ENCODE results near the gene PLA2G4B. TPM values are rescaled to one million over a fixed set of nuclear protein-coding genes. Genes with fewer than 3 reads are reported as not detected.

Gene PLA2G4B
- total RNA-seq, 1 donor from 2014 or later: 8.2 TPM

DNA sequence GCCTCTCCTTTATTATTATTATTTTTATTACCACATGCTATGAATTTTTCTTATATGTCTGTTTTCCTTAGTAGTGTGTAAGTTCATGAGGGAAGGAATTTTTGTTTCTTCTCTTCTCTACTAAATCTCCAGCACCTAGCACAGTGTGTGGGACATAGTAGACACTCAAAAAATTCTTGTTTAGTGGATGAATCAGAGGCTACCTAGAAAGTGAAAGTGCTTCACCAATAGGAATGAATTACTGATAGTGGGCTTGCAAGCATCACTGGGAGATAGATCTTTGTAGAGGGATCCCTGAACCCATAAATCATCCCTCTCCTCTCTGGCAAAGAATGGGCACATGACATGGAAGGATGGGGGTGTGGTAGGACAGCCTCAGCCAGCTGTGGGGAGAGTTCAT lies 46.7 kb downstream of the PLA2G4B start:
- Histone ChIP-seq H3K36me3 (ENCODE audit: control insufficient read depth, insufficient read depth, low read length) (no peaks in the 10 kb centered on the region), H3K27me3 (ENCODE audit: control insufficient read depth, insufficient read depth, low read length) (peaks cover 2% of the 10 kb centered on the region), H3K4me3 (ENCODE audit: low read depth, low read length) (no peak overlapping the region)
- TF ChIP-seq, protein P1, sequence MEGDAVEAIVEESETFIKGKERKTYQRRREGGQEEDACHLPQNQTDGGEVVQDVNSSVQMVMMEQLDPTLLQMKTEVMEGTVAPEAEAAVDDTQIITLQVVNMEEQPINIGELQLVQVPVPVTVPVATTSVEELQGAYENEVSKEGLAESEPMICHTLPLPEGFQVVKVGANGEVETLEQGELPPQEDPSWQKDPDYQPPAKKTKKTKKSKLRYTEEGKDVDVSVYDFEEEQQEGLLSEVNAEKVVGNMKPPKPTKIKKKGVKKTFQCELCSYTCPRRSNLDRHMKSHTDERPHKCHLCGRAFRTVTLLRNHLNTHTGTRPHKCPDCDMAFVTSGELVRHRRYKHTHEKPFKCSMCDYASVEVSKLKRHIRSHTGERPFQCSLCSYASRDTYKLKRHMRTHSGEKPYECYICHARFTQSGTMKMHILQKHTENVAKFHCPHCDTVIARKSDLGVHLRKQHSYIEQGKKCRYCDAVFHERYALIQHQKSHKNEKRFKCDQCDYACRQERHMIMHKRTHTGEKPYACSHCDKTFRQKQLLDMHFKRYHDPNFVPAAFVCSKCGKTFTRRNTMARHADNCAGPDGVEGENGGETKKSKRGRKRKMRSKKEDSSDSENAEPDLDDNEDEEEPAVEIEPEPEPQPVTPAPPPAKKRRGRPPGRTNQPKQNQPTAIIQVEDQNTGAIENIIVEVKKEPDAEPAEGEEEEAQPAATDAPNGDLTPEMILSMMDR (IDR thresholded peaks at IDR 0.05; ENCODE audit: insufficient read depth, low read length, severe bottlenecking): no peak
- DNase-seq (ENCODE audit: low read depth): no peak
- FAIRE-seq: no peak

DNA sequence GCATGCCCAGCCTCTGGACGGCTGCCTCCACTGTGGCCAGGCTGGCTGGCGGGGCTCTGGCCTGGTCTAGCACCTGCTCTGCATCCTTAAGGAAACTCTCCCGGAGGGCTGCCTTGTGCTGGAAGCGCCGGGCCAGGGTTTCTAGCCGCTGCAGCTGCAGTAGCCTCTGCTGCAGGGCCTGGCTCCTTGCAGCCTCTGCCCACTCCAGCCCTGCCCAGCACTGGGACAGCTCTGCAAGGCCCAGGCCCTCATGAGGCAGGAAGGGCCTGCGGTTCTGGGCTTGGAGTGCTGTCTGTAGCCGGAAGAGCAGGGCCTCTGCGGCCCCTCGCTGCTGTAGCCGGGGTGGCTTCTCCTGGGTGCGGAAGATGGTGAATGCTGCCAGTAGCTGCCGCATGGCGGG lies 47.2 kb downstream of the PLA2G4B start:
- Histone ChIP-seq H3K4me3 (ENCODE audit: low read depth, low read length) (no peak overlapping the region), H3K36me3 (ENCODE audit: control insufficient read depth, insufficient read depth, low read length) (no peaks in the 10 kb centered on the region), H3K27me3 (ENCODE audit: control insufficient read depth, insufficient read depth, low read length) (no peaks in the 10 kb centered on the region)
- FAIRE-seq (no peak), DNase-seq (ENCODE audit: low read depth) (no peak)
- TF ChIP-seq, protein P1 (IDR thresholded peaks at IDR 0.05; ENCODE audit: insufficient read depth, low read length, severe bottlenecking): no peak

DNA sequence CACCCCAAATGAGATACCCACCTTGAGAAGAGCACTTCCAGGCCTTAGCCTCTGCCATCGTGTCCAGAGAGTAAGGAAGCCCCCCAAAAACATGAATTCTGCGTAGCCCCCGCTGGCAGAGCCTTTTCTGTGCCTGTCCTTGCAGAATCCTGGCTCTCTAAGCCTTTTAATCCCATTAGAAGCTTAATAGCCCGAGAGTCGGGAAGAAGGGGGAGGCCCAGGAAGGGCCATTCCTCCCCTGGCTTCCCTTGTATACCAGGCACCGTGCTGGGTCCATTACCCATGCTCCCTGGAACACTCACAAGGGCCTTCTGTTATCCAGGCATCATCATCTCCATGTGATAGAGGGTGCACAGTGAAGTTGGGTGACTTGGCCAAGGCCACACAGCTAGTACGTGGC lies 48.1 kb downstream of the PLA2G4B start:
- no peaks in the 10 kb centered on the region for H3K27me3 ChIP-seq (ENCODE audit: control insufficient read depth, insufficient read depth, low read length)
- H3K4me3 ChIP-seq (ENCODE audit: low read depth, low read length): no peak overlapping the region
- DNase-seq (ENCODE audit: low read depth) (no peak), FAIRE-seq (no peak)
- no peaks in the 10 kb centered on the region for H3K36me3 ChIP-seq (ENCODE audit: control insufficient read depth, insufficient read depth, low read length)
- TF ChIP-seq, protein P1 (IDR thresholded peaks at IDR 0.05; ENCODE audit: insufficient read depth, low read length, severe bottlenecking): no peak

DNA sequence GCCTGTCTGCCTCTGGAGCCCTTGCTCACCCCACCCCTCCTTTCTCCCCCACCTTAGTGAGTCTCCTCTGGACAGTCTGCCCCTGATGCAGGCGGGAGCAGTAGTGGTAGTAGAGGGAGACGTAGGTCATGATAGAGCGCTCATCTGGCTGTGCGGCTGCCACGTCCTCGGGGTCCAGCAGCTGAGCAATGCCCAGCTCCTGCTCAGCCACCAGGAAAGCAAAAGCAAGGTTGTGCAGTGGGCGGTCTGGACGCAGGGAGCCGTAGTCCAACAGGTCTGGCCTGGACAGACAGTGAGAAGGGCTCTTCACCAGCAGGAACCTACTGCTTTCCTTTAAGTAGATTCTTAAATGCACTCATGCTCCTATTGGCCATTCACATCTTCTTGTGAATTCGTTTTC lies 48.5 kb downstream of the PLA2G4B start:
- H3K36me3 ChIP-seq (ENCODE audit: control insufficient read depth, insufficient read depth, low read length): no peaks in the 10 kb centered on the region
- TF ChIP-seq, protein P1 (IDR thresholded peaks at IDR 0.05; ENCODE audit: insufficient read depth, low read length, severe bottlenecking): no peak
- no peak overlapping the region for H3K4me3 ChIP-seq (ENCODE audit: low read depth, low read length)
- DNase-seq (ENCODE audit: low read depth): no peak
- H3K27me3 ChIP-seq (ENCODE audit: control insufficient read depth, insufficient read depth, low read length): no peaks in the 10 kb centered on the region
- no peak for FAIRE-seq

DNA sequence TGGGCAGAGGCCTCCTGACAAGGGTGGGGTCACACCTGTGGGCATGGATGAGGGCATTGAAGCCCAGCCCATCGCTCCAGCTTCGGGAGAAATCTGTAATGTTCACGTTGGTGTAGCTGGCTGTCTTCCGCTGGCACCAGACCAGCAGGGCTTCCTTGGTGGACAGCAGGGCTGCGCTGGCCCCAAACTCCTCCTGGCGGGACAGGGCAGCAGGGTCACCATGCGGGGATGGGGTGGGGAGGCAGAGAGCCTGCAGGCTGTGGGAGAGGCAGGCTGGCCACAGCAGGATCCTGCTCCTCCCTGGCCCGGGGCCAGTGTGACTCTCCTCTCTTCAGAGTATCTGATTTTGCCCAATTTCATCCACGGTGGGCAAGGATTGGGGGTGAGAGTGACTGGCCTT lies 49.2 kb downstream of the PLA2G4B start:
- no peaks in the 10 kb centered on the region for H3K27me3 ChIP-seq (ENCODE audit: control insufficient read depth, insufficient read depth, low read length)
- FAIRE-seq (no peak), DNase-seq (ENCODE audit: low read depth) (no peak)
- H3K4me3 ChIP-seq (ENCODE audit: low read depth, low read length): no peak overlapping the region
- no peaks in the 10 kb centered on the region for H3K36me3 ChIP-seq (ENCODE audit: control insufficient read depth, insufficient read depth, low read length)
- TF ChIP-seq, protein P1 (IDR thresholded peaks at IDR 0.05; ENCODE audit: insufficient read depth, low read length, severe bottlenecking): no peak

DNA sequence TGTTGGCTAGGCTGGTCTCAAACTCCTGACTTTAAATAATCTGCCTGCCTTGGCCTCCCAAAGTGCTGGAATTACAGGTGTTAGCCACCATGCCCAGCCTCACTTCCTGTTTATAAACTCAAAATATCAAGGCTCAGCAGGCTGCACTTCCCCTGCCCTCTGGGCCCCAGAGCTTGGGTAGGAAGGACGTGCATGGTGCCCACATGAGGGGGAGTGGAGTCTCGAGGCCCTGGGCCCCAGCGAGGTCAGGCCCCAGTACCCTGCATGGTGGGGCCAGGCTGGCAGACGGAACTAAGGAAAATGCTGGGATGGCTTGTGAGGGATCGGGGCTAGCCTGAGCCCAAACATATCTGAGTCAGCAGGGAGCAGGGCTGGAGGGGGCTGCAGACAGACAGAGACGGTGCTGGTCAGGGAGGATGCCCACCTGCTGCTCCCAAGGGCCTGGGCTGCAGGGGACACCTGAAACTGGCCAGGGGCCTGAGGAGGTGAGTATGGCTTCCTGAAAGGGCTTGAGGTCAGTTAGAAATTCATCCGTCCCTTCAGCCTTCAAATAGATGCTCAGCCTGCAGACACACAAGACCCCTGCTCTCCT lies 50.1 kb downstream of the PLA2G4B start:
- TF ChIP-seq, protein P1 (IDR thresholded peaks at IDR 0.05; ENCODE audit: insufficient read depth, low read length, severe bottlenecking): no peak
- no peak for FAIRE-seq

More for the DNA sequence above, 50.1 kb downstream of the PLA2G4B start:
- DNase-seq (ENCODE audit: low read depth): no peak
- Histone ChIP-seq H3K36me3 (ENCODE audit: control insufficient read depth, insufficient read depth, low read length) (no peaks in the 10 kb centered on the region), H3K4me3 (ENCODE audit: low read depth, low read length) (no peak overlapping the region), H3K27me3 (ENCODE audit: control insufficient read depth, insufficient read depth, low read length) (no peaks in the 10 kb centered on the region)
